Measurements from ENCODE around the gene SGSM2.

Gene SGSM2

GRCh38 chr17:2377659-2378058 lies 40.4 kb downstream of the SGSM2 start:
- Histone ChIP-seq H3K9ac (ENCODE audit: low read length in 2 of 2) (no peak overlapping the region), H3K4me1 (ENCODE audit: control insufficient read depth, insufficient read depth, low read length) (peaks cover 6% of the 10 kb centered on the region), H3K27ac (ENCODE audit: low read length) (no peak overlapping the region), H3K4me3 (ENCODE audit: low read length in 2 of 2) (no peak overlapping the region), H3K27me3 (ENCODE audit: control insufficient read depth in 1 of 2, insufficient read depth in 2 of 2, low read length in 2 of 2) (no peaks in the 10 kb centered on the region), H3K9me3 (ENCODE audit: control insufficient read depth in 2 of 2, low read length in 2 of 2) (no peaks in the 10 kb centered on the region), H3K36me3 (ENCODE audit: control insufficient read depth in 2 of 2, insufficient read depth in 2 of 2, low read length in 2 of 2) (peaks cover 14 to 38% of the 10 kb centered on the region in 2 donors)

- no peak overlapping the region for H3K27ac ChIP-seq (ENCODE audit: low read length)
- no peaks in the 10 kb centered on the region for H3K27me3 ChIP-seq (ENCODE audit: control insufficient read depth in 1 of 2, insufficient read depth in 2 of 2, low read length in 2 of 2)
- no peaks in the 10 kb centered on the region for H3K9me3 ChIP-seq (ENCODE audit: control insufficient read depth in 2 of 2, low read length in 2 of 2)
- peaks cover 14 to 36% of the 10 kb centered on the region in 2 donors for H3K36me3 ChIP-seq (ENCODE audit: control insufficient read depth in 2 of 2, insufficient read depth in 2 of 2, low read length in 2 of 2)
- H3K4me1 ChIP-seq (ENCODE audit: control insufficient read depth, insufficient read depth, low read length): peaks cover 18% of the 10 kb centered on the region
- H3K9ac ChIP-seq (ENCODE audit: low read length in 2 of 2): no peak overlapping the region
- no peak overlapping the region for H3K4me3 ChIP-seq (ENCODE audit: low read length in 2 of 2)
Observed at GRCh38 chr17:2378905-2379304, 41.6 kb downstream of the SGSM2 start.

- Histone ChIP-seq H3K9ac (ENCODE audit: low read length in 2 of 2) (no peak overlapping the region), H3K27ac (ENCODE audit: low read length) (no peak overlapping the region), H3K9me3 (ENCODE audit: control insufficient read depth in 2 of 2, low read length in 2 of 2) (no peaks in the 10 kb centered on the region), H3K4me3 (ENCODE audit: low read length in 2 of 2) (no peak overlapping the region), H3K4me1 (ENCODE audit: control insufficient read depth, insufficient read depth, low read length) (peaks cover 18% of the 10 kb centered on the region), H3K36me3 (ENCODE audit: control insufficient read depth in 2 of 2, insufficient read depth in 2 of 2, low read length in 2 of 2) (peaks cover 17 to 33% of the 10 kb centered on the region in 2 donors), H3K27me3 (ENCODE audit: control insufficient read depth in 1 of 2, insufficient read depth in 2 of 2, low read length in 2 of 2) (no peaks in the 10 kb centered on the region)
Observed at GRCh38 chr17:2379489-2380225, 42.4 kb downstream of the SGSM2 start.

GRCh38 chr17:2380226-2380922 lies 43.1 kb downstream of the SGSM2 start:
- no peaks in the 10 kb centered on the region for H3K27me3 ChIP-seq (ENCODE audit: control insufficient read depth in 1 of 2, insufficient read depth in 2 of 2, low read length in 2 of 2)
- peaks cover 18% of the 10 kb centered on the region for H3K4me1 ChIP-seq (ENCODE audit: control insufficient read depth, insufficient read depth, low read length)
- H3K9me3 ChIP-seq (ENCODE audit: control insufficient read depth in 2 of 2, low read length in 2 of 2): no peaks in the 10 kb centered on the region
- peaks cover 15 to 31% of the 10 kb centered on the region in 2 donors for H3K36me3 ChIP-seq (ENCODE audit: control insufficient read depth in 2 of 2, insufficient read depth in 2 of 2, low read length in 2 of 2)
- no peak overlapping the region for H3K27ac ChIP-seq (ENCODE audit: low read length)
- no peak overlapping the region for H3K9ac ChIP-seq (ENCODE audit: low read length in 2 of 2)
- H3K4me3 ChIP-seq (ENCODE audit: low read length in 2 of 2): no peak overlapping the region

- Histone ChIP-seq H3K4me1 (ENCODE audit: control insufficient read depth, insufficient read depth, low read length) (peaks cover 18% of the 10 kb centered on the region), H3K9me3 (ENCODE audit: control insufficient read depth in 2 of 2, low read length in 2 of 2) (no peaks in the 10 kb centered on the region), H3K27ac (ENCODE audit: low read length) (no peak overlapping the region), H3K4me3 (ENCODE audit: low read length in 2 of 2) (no peak overlapping the region), H3K9ac (ENCODE audit: low read length in 2 of 2) (no peak overlapping the region), H3K27me3 (ENCODE audit: control insufficient read depth in 1 of 2, insufficient read depth in 2 of 2, low read length in 2 of 2) (no peaks in the 10 kb centered on the region), H3K36me3 (ENCODE audit: control insufficient read depth in 2 of 2, insufficient read depth in 2 of 2, low read length in 2 of 2) (peaks cover 17 to 30% of the 10 kb centered on the region in 2 donors)
Observed at GRCh38 chr17:2380950-2381649, 43.8 kb downstream of the SGSM2 start.

GRCh38 chr17:2383628-2384167 lies 46.4 kb downstream of the SGSM2 start:
- Histone ChIP-seq H3K9ac (ENCODE audit: low read length in 2 of 2) (peak overlapping the region in 1 of 2 donors; percentile 13), H3K9me3 (ENCODE audit: control insufficient read depth in 2 of 2, low read length in 2 of 2) (no peaks in the 10 kb centered on the region), H3K4me1 (ENCODE audit: control insufficient read depth, insufficient read depth, low read length) (peaks cover 18% of the 10 kb centered on the region), H3K27ac (ENCODE audit: low read length) (no peak overlapping the region), H3K4me3 (ENCODE audit: low read length in 2 of 2) (no peak overlapping the region), H3K36me3 (ENCODE audit: control insufficient read depth in 2 of 2, insufficient read depth in 2 of 2, low read length in 2 of 2) (peaks cover 31 to 32% of the 10 kb centered on the region in 2 donors), H3K27me3 (ENCODE audit: control insufficient read depth in 1 of 2, insufficient read depth in 2 of 2, low read length in 2 of 2) (no peaks in the 10 kb centered on the region)

GRCh38 chr17:2384439-2385127 lies 47.3 kb downstream of the SGSM2 start:
- H3K4me3 ChIP-seq (ENCODE audit: low read length in 2 of 2): no peak overlapping the region
- H3K9me3 ChIP-seq (ENCODE audit: control insufficient read depth in 2 of 2, low read length in 2 of 2): no peaks in the 10 kb centered on the region
- H3K9ac ChIP-seq (ENCODE audit: low read length in 2 of 2): no peak overlapping the region
- no peak overlapping the region for H3K27ac ChIP-seq (ENCODE audit: low read length)
- peaks cover 25 to 33% of the 10 kb centered on the region in 2 donors for H3K36me3 ChIP-seq (ENCODE audit: control insufficient read depth in 2 of 2, insufficient read depth in 2 of 2, low read length in 2 of 2)
- no peaks in the 10 kb centered on the region for H3K27me3 ChIP-seq (ENCODE audit: control insufficient read depth in 1 of 2, insufficient read depth in 2 of 2, low read length in 2 of 2)
- H3K4me1 ChIP-seq (ENCODE audit: control insufficient read depth, insufficient read depth, low read length): peaks cover 18% of the 10 kb centered on the region

GRCh38 chr17:2385240-2386210 lies 48.2 kb downstream of the SGSM2 start:
- H3K4me1 ChIP-seq (ENCODE audit: control insufficient read depth, insufficient read depth, low read length): peaks cover 26% of the 10 kb centered on the region
- H3K9me3 ChIP-seq (ENCODE audit: control insufficient read depth in 2 of 2, low read length in 2 of 2): no peaks in the 10 kb centered on the region
- H3K4me3 ChIP-seq (ENCODE audit: low read length in 2 of 2): no peak overlapping the region
- H3K27ac ChIP-seq (ENCODE audit: low read length): no peak overlapping the region
- peaks cover 21 to 35% of the 10 kb centered on the region in 2 donors for H3K36me3 ChIP-seq (ENCODE audit: control insufficient read depth in 2 of 2, insufficient read depth in 2 of 2, low read length in 2 of 2)
- H3K27me3 ChIP-seq (ENCODE audit: control insufficient read depth in 1 of 2, insufficient read depth in 2 of 2, low read length in 2 of 2): no peaks in the 10 kb centered on the region
- H3K9ac ChIP-seq (ENCODE audit: low read length in 2 of 2): peak overlapping the region in 1 of 2 donors; percentile 21

- H3K4me3 ChIP-seq (ENCODE audit: low read length in 2 of 2): no peak overlapping the region
- no peaks in the 10 kb centered on the region for H3K9me3 ChIP-seq (ENCODE audit: control insufficient read depth in 2 of 2, low read length in 2 of 2)
- H3K27me3 ChIP-seq (ENCODE audit: control insufficient read depth in 1 of 2, insufficient read depth in 2 of 2, low read length in 2 of 2): no peaks in the 10 kb centered on the region
- H3K9ac ChIP-seq (ENCODE audit: low read length in 2 of 2): no peak overlapping the region
- H3K4me1 ChIP-seq (ENCODE audit: control insufficient read depth, insufficient read depth, low read length): peaks cover 35% of the 10 kb centered on the region
- no peak overlapping the region for H3K27ac ChIP-seq (ENCODE audit: low read length)
- H3K36me3 ChIP-seq (ENCODE audit: control insufficient read depth in 2 of 2, insufficient read depth in 2 of 2, low read length in 2 of 2): peaks cover 14 to 35% of the 10 kb centered on the region in 2 donors
Observed at GRCh38 chr17:2386400-2387085, 49.2 kb downstream of the SGSM2 start.

All from stomach smooth muscle (tissue), 2 donors.